HepG2 (cell line): ENCODE data around the gene MIDN. TPM values are rescaled to one million over a fixed set of nuclear protein-coding genes. Genes with fewer than 3 reads are reported as not detected.

Source experiments
- FLYWCH1 ChIP-seq: sonication (generic); formaldehyde crosslinking; IDR thresholded peaks from 2 replicates; pipeline ENCODE4 v1.8.1; 2023; ENCODE audit warnings: mild to moderate bottlenecking, missing genetic modification reagents
- GTF3A ChIP-seq: sonication (generic); formaldehyde crosslinking; conservative IDR thresholded peaks from 2 replicates; pipeline ENCODE4 v1.4.0; 2020; ENCODE audit warnings: mild to moderate bottlenecking, missing genetic modification reagents
- IRX3 ChIP-seq: sonication (generic); formaldehyde crosslinking; IDR thresholded peaks from 2 replicates; pipeline ENCODE4 v1.8.1; 2023; ENCODE audit warnings: mild to moderate bottlenecking, low read depth, missing genetic modification reagents, borderline replicate concordance
- JUND ChIP-seq: sonication (generic); formaldehyde crosslinking; IDR thresholded peaks from 2 replicates; pipeline ENCODE4 v1.8.0; 2022; ENCODE audit warnings: mild to moderate bottlenecking, missing genetic modification reagents
- MXI1 ChIP-seq: IDR thresholded peaks from 3 replicates; pipeline ENCODE4 v1.6.1; 2012; ENCODE audit warnings: low read depth, low read length, inconsistent platforms, borderline replicate concordance
- NFKBIZ ChIP-seq: IDR thresholded peaks from 2 replicates; pipeline ENCODE4 v1.6.1; 2018; ENCODE audit warnings: missing genetic modification reagents, missing compliant biosample characterization
- PATZ1 ChIP-seq: sonication (generic); formaldehyde crosslinking; IDR thresholded peaks from 2 replicates; pipeline ENCODE4 v1.4.0; 2020; ENCODE audit warnings: missing genetic modification reagents
- PAX8 ChIP-seq: sonication (generic); formaldehyde crosslinking; IDR thresholded peaks from 2 replicates; pipeline ENCODE4 v1.8.0; 2022; ENCODE audit warnings: mild to moderate bottlenecking, missing genetic modification reagents, borderline replicate concordance
- RBM22 ChIP-seq: fragments of 200-400 bp; formaldehyde crosslinking; optimal IDR thresholded peaks from 2 replicates; pipeline ENCODE3; 2017; ENCODE audit warnings: mild to moderate bottlenecking, low read length, moderate library complexity
- RFX1 ChIP-seq: fragments of 450-650 bp; IDR thresholded peaks from 2 replicates; pipeline ENCODE4 v1.6.1; 2017
- SIX1 ChIP-seq: sonication (generic); formaldehyde crosslinking; IDR thresholded peaks from 2 replicates; pipeline ENCODE4 v1.4.0; 2020; ENCODE audit warnings: missing genetic modification reagents, borderline replicate concordance
- UBTF ChIP-seq: sonication (generic); formaldehyde crosslinking; IDR thresholded peaks from 2 replicates; pipeline ENCODE4 v1.4.0; 2020; ENCODE audit warnings: mild to moderate bottlenecking, missing genetic modification reagents
- ZBTB3 ChIP-seq: sonication (generic); formaldehyde crosslinking; IDR thresholded peaks from 2 replicates; pipeline ENCODE4 v1.4.0; 2020; ENCODE audit warnings: low read depth, mild to moderate bottlenecking, moderate library complexity, missing genetic modification reagents, borderline replicate concordance
- ZC3H4 ChIP-seq: sonication (generic); formaldehyde crosslinking; IDR thresholded peaks from 2 replicates; pipeline ENCODE4 v1.4.0; 2020; ENCODE audit warnings: missing genetic modification reagents, borderline replicate concordance
- ZNF121 ChIP-seq: sonication (generic); formaldehyde crosslinking; IDR thresholded peaks from 2 replicates; pipeline ENCODE4 v1.5.0; 2020; ENCODE audit warnings: mild to moderate bottlenecking, missing genetic modification reagents
- ZNF333 ChIP-seq: sonication (generic); formaldehyde crosslinking; IDR thresholded peaks from 2 replicates; pipeline ENCODE4 v1.4.0; 2020; ENCODE audit warnings: mild to moderate bottlenecking, missing genetic modification reagents, borderline replicate concordance
- ZNF446 ChIP-seq: sonication (generic); formaldehyde crosslinking; IDR thresholded peaks from 2 replicates; pipeline ENCODE4 v1.5.0; 2020; ENCODE audit warnings: mild to moderate bottlenecking, missing genetic modification reagents
- ZNF784 ChIP-seq: sonication (generic); formaldehyde crosslinking; IDR thresholded peaks from 2 replicates; pipeline ENCODE4 v1.5.1; 2020; ENCODE audit warnings: missing genetic modification reagents, mild to moderate bottlenecking, borderline replicate concordance
- ZNF839 ChIP-seq: sonication (generic); formaldehyde crosslinking; IDR thresholded peaks from 2 replicates; pipeline ENCODE4 v1.4.0; 2020; ENCODE audit warnings: missing genetic modification reagents, mild to moderate bottlenecking, borderline replicate concordance
- ZSCAN29 ChIP-seq: sonication (generic); formaldehyde crosslinking; conservative IDR thresholded peaks from 2 replicates; pipeline ENCODE4 v1.4.0; 2020; ENCODE audit warnings: mild to moderate bottlenecking, missing genetic modification reagents
- ZZZ3 ChIP-seq: sonication (generic); formaldehyde crosslinking; IDR thresholded peaks from 2 replicates; pipeline ENCODE4 v1.4.0; 2020; ENCODE audit warnings: missing genetic modification reagents, mild to moderate bottlenecking, borderline replicate concordance
- polyA plus RNA-seq, 8 experiments: library from polyadenylated mRNA; depleted of rRNA in 3 of 8; stranded (reverse) in 7 of 8; unstranded in 1 of 8; fragments of >200 nt; fragmentation: Illumina TruSeq in 4 of 8; extraction: Trizol in 4 of 8; gene quantifications; 2 replicates each; pipeline versions ENCODE4 v1.2.1 to v1.2.3, GENCODE V29; 2011 to 2016; ENCODE audit warnings: low read depth in 4 of 8, missing spikeins in 1 of 8, mixed read lengths in 1 of 8; ENCODE audit not compliant: insufficient read depth in 1 of 8
- total RNA-seq, 5 experiments: library from RNA; depleted of rRNA; stranded (reverse); fragments of >200 nt; fragmentation: Illumina TruSeq; extraction: Trizol; gene quantifications; 2 replicates each; pipeline ENCODE4 v1.2.3, GENCODE V29; 2016; ENCODE audit warnings: low read depth in 1 of 5
- TF ChIP-seq, protein P1 (sequence below): sonication (generic); formaldehyde crosslinking; IDR thresholded peaks from 2 replicates; pipeline ENCODE4 v1.8.1; 2022; ENCODE audit warnings: low read depth, mild to moderate bottlenecking, missing genetic modification reagents

Gene MIDN
- total and polyA plus RNA-seq, 2 of the 13 experiments (the other 11 are each of a cell fraction or from before 2014, with no cell fraction given) = 8.4 to 18.0 TPM

- no peak for TF ChIP-seq ZNF839
- TF ChIP-seq GTF3A (CRISPR knock-in tag) = peak; percentile 86
- peak; percentile 99 for TF ChIP-seq RBM22
- peak; percentile 79; the same call in 1 of the 2 replicates for TF ChIP-seq ZSCAN29 (CRISPR knock-in tag)
- no peak for TF ChIP-seq ZNF121 (CRISPR knock-in tag)
- TF ChIP-seq, protein P1, sequence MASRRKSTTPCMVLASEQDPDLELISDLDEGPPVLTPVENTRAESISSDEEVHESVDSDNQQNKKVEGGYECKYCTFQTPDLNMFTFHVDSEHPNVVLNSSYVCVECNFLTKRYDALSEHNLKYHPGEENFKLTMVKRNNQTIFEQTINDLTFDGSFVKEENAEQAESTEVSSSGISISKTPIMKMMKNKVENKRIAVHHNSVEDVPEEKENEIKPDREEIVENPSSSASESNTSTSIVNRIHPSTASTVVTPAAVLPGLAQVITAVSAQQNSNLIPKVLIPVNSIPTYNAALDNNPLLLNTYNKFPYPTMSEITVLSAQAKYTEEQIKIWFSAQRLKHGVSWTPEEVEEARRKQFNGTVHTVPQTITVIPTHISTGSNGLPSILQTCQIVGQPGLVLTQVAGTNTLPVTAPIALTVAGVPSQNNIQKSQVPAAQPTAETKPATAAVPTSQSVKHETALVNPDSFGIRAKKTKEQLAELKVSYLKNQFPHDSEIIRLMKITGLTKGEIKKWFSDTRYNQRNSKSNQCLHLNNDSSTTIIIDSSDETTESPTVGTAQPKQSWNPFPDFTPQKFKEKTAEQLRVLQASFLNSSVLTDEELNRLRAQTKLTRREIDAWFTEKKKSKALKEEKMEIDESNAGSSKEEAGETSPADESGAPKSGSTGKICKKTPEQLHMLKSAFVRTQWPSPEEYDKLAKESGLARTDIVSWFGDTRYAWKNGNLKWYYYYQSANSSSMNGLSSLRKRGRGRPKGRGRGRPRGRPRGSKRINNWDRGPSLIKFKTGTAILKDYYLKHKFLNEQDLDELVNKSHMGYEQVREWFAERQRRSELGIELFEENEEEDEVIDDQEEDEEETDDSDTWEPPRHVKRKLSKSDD (CRISPR knock-in tag) = peak; percentile 86
- TF ChIP-seq IRX3 (CRISPR knock-in tag) = no peak; the same call in 1 of the 2 replicates
- TF ChIP-seq MXI1 = no peak; the same call in 2 of the 3 replicates
- peak; percentile 93; the same call in 1 of the 2 replicates for TF ChIP-seq ZZZ3 (CRISPR knock-in tag)
- TF ChIP-seq ZNF446 = no peak
- TF ChIP-seq ZNF333 (CRISPR knock-in tag) = no peak
- peak; percentile 82 for TF ChIP-seq UBTF (CRISPR knock-in tag)
- no peak for TF ChIP-seq SIX1 (CRISPR knock-in tag)
- no peak for TF ChIP-seq JUND (CRISPR knock-in tag)
- no peak for TF ChIP-seq NFKBIZ (CRISPR knock-in tag)
- TF ChIP-seq ZBTB3 (CRISPR knock-in tag) = no peak
- peak; percentile 93; the same call in 1 of the 2 replicates for TF ChIP-seq ZC3H4 (CRISPR knock-in tag)
- peak; percentile 83 for TF ChIP-seq ZNF784 (CRISPR knock-in tag)
- TF ChIP-seq PAX8 (CRISPR knock-in tag) = 0 out of 2 replicates have a peak, but pooled peaks have one; percentile 34
- no peak for TF ChIP-seq RFX1
- TF ChIP-seq PATZ1 (CRISPR knock-in tag) = peak; percentile 98
- TF ChIP-seq FLYWCH1 (CRISPR knock-in tag) = no peak
Measured at GRCh38 chr19:1259206-1259875, 11.0 kb downstream of the MIDN start (continued).
